Measurements from ENCODE around the gene CXCL3. TPM values are rescaled to one million over a fixed set of nuclear protein-coding genes. Genes with fewer than 3 reads are reported as not detected.

CXCL3 gene
- total RNA-seq, 1 donor from 2014 or later, result 1.4 TPM

- Histone ChIP-seq H3K9me3 (ENCODE audit: insufficient read depth, low read depth, low read length) (no peaks in the 10 kb centered on the region), H3K4me3 (ENCODE audit: insufficient read depth, low read depth, low read length) (peak overlapping the region; percentile 78), H4K20me1 (ENCODE audit: insufficient read depth, low read length) (no peaks in the 10 kb centered on the region), H3K79me2 (ENCODE audit: insufficient read depth, low read length) (no peaks in the 10 kb centered on the region), H3K27ac (ENCODE audit: low read depth, low read length) (no peak overlapping the region), H3K36me3 (ENCODE audit: insufficient read depth, low read length) (no peaks in the 10 kb centered on the region), H2AFZ (ENCODE audit: low read depth, low read length) (peak overlapping the region; percentile 64), H3K4me1 (ENCODE audit: insufficient read depth, low read length) (peaks cover 4% of the 10 kb centered on the region), H3K4me2 (ENCODE audit: low read length) (peak overlapping the region; percentile 96), H3K27me3 (ENCODE audit: insufficient read depth, low read length) (peaks cover 3% of the 10 kb centered on the region), H3K9ac (ENCODE audit: low read length) (peak overlapping the region; percentile 88)
- DNase-seq (ENCODE audit: low read depth) (no peak), FAIRE-seq (peak; percentile 17)
- H3K36me3 Mint-ChIP-seq (ENCODE audit: low read depth, unreplicated experiment), result no peaks in the 10 kb centered on the region
- no peaks in the 10 kb centered on the region for H3K9me3 Mint-ChIP-seq (ENCODE audit: unreplicated experiment)
- TF ChIP-seq EZH2 (IDR thresholded peaks at IDR 0.05; ENCODE audit: insufficient read depth, low read length), result no peak
- TF ChIP-seq, protein P1, sequence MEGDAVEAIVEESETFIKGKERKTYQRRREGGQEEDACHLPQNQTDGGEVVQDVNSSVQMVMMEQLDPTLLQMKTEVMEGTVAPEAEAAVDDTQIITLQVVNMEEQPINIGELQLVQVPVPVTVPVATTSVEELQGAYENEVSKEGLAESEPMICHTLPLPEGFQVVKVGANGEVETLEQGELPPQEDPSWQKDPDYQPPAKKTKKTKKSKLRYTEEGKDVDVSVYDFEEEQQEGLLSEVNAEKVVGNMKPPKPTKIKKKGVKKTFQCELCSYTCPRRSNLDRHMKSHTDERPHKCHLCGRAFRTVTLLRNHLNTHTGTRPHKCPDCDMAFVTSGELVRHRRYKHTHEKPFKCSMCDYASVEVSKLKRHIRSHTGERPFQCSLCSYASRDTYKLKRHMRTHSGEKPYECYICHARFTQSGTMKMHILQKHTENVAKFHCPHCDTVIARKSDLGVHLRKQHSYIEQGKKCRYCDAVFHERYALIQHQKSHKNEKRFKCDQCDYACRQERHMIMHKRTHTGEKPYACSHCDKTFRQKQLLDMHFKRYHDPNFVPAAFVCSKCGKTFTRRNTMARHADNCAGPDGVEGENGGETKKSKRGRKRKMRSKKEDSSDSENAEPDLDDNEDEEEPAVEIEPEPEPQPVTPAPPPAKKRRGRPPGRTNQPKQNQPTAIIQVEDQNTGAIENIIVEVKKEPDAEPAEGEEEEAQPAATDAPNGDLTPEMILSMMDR (IDR thresholded peaks at IDR 0.05; ENCODE audit: insufficient read depth, low read depth, low read length), result no peak
- no peaks in the 10 kb centered on the region for H3K27me3 Mint-ChIP-seq (ENCODE audit: low read depth, unreplicated experiment)
- H3K27ac Mint-ChIP-seq (ENCODE audit: unreplicated experiment), result no peak overlapping the region
- peak overlapping the region; percentile 77 for H3K4me3 Mint-ChIP-seq (ENCODE audit: unreplicated experiment)
- no peaks in the 10 kb centered on the region for H3K4me1 Mint-ChIP-seq (ENCODE audit: low read depth, unreplicated experiment)
Measured at GRCh38 chr4:74039315-74039763, 850 bp upstream of the CXCL3 start.

DNA sequence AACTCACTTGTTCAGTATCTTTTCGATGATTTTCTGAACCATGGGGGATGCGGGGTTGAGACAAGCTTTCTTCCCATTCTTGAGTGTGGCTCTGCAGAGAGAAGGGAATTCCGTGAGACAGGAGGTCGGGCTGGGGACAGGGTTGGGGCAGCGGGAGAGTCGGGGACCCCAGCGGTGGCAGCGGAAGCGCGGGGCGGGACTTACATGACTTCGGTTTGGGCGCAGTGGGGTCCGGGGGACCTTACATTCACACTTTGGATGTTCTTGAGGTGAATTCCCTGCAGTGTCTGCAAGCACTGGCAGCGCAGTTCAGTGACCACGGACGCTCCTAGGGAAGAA is 434 bp downstream of the CXCL3 start:
- Mint-ChIP-seq H3K9me3 (ENCODE audit: unreplicated experiment) (no peaks in the 10 kb centered on the region), H3K36me3 (ENCODE audit: low read depth, unreplicated experiment) (no peaks in the 10 kb centered on the region), H3K4me1 (ENCODE audit: low read depth, unreplicated experiment) (no peaks in the 10 kb centered on the region), H3K27ac (ENCODE audit: unreplicated experiment) (peak overlapping the region; percentile 59), H3K4me3 (ENCODE audit: unreplicated experiment) (peak overlapping the region; percentile 90), H3K27me3 (ENCODE audit: low read depth, unreplicated experiment) (no peaks in the 10 kb centered on the region)
- Histone ChIP-seq H3K27me3 (ENCODE audit: insufficient read depth, low read length) (peaks cover 3% of the 10 kb centered on the region), H3K9ac (ENCODE audit: low read length) (peak overlapping the region; percentile 88), H3K79me2 (ENCODE audit: insufficient read depth, low read length) (no peaks in the 10 kb centered on the region), H3K4me2 (ENCODE audit: low read length) (peak overlapping the region; percentile 96), H3K27ac (ENCODE audit: low read depth, low read length) (no peak overlapping the region), H3K4me3 (ENCODE audit: insufficient read depth, low read depth, low read length) (peak overlapping the region; percentile 78), H3K9me3 (ENCODE audit: insufficient read depth, low read depth, low read length) (no peaks in the 10 kb centered on the region), H3K4me1 (ENCODE audit: insufficient read depth, low read length) (peaks cover 4% of the 10 kb centered on the region), H4K20me1 (ENCODE audit: insufficient read depth, low read length) (no peaks in the 10 kb centered on the region), H2AFZ (ENCODE audit: low read depth, low read length) (peak overlapping the region; percentile 64), H3K36me3 (ENCODE audit: insufficient read depth, low read length) (no peaks in the 10 kb centered on the region)
- no peak for DNase-seq (ENCODE audit: low read depth)
- no peak for FAIRE-seq
- TF ChIP-seq, protein P1 (IDR thresholded peaks at IDR 0.05; ENCODE audit: insufficient read depth, low read depth, low read length), result no peak
- no peak for TF ChIP-seq EZH2 (IDR thresholded peaks at IDR 0.05; ENCODE audit: insufficient read depth, low read length)

GRCh38 chr4:74037076-74037955 is 1.2 kb downstream of the CXCL3 start:
- H3K27me3 Mint-ChIP-seq (ENCODE audit: low read depth, unreplicated experiment), result no peaks in the 10 kb centered on the region
- no peaks in the 10 kb centered on the region for H3K4me1 Mint-ChIP-seq (ENCODE audit: low read depth, unreplicated experiment)
- Histone ChIP-seq H3K4me1 (ENCODE audit: insufficient read depth, low read length) (peaks cover 4% of the 10 kb centered on the region), H3K9me3 (ENCODE audit: insufficient read depth, low read depth, low read length) (no peaks in the 10 kb centered on the region), H2AFZ (ENCODE audit: low read depth, low read length) (no peak overlapping the region), H3K9ac (ENCODE audit: low read length) (peak overlapping the region; percentile 88), H3K36me3 (ENCODE audit: insufficient read depth, low read length) (no peaks in the 10 kb centered on the region), H4K20me1 (ENCODE audit: insufficient read depth, low read length) (no peaks in the 10 kb centered on the region), H3K4me3 (ENCODE audit: insufficient read depth, low read depth, low read length) (peak overlapping the region; percentile 78), H3K79me2 (ENCODE audit: insufficient read depth, low read length) (no peaks in the 10 kb centered on the region), H3K27me3 (ENCODE audit: insufficient read depth, low read length) (peaks cover 3% of the 10 kb centered on the region), H3K4me2 (ENCODE audit: low read length) (peak overlapping the region; percentile 96), H3K27ac (ENCODE audit: low read depth, low read length) (no peak overlapping the region)
- H3K36me3 Mint-ChIP-seq (ENCODE audit: low read depth, unreplicated experiment), result no peaks in the 10 kb centered on the region
- H3K27ac Mint-ChIP-seq (ENCODE audit: unreplicated experiment), result no peak overlapping the region
- DNase-seq (ENCODE audit: low read depth), result no peak
- H3K9me3 Mint-ChIP-seq (ENCODE audit: unreplicated experiment), result no peaks in the 10 kb centered on the region
- no peak for FAIRE-seq
- H3K4me3 Mint-ChIP-seq (ENCODE audit: unreplicated experiment), result peak overlapping the region; percentile 90
- TF ChIP-seq, protein P1 (IDR thresholded peaks at IDR 0.05; ENCODE audit: insufficient read depth, low read depth, low read length), result no peak
- TF ChIP-seq EZH2 (IDR thresholded peaks at IDR 0.05; ENCODE audit: insufficient read depth, low read length), result no peak

Measured in astrocyte (in vitro differentiated cells and primary cell).